Germinal center (tissue), 1 donor: ENCODE results near the gene ARHGEF6.

ENCODE experiments used
- DNase-seq: peaks from one replicate; pipeline ENCODE4 v3.0.0; 2012; ENCODE audit warnings: mixed read lengths, low spot score

Gene ARHGEF6

DNA sequence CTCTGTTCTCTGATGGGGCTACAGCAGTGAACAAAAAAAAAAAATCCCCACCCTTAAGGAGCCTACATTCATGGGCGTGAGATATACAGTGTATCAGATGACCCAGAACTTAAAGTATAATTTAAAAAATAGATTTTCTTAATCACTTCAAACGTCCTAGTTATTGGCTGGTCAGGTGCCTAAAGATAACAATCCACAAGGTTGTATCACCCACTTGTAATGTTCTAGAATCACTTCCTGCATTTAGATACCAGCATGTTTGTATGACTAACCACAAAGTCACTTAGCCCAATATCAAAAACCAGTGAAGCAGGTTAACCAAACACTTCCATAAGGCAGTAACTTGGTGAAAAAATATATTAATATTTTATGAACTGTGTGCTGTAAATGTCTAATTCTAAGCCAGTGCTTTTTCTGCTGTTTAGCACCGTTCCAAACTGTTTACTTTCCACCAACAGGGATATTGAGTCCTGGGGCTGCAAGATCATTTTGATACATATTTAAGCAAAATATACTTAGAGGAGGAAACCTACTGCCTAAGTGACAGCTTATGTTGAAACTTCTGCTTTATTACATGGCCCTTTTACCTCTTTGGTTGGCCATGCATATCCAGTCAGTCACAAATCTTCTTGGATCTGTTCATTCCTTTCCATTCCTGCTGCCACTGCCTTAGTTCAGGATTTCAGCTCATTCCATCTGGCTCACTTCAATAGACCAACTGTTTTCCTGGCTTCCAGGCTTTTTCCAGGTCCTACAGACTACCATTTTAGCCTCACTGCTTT, 89.5 kb downstream of the ARHGEF6 start:
- DNase-seq, result peak; percentile 22

DNA sequence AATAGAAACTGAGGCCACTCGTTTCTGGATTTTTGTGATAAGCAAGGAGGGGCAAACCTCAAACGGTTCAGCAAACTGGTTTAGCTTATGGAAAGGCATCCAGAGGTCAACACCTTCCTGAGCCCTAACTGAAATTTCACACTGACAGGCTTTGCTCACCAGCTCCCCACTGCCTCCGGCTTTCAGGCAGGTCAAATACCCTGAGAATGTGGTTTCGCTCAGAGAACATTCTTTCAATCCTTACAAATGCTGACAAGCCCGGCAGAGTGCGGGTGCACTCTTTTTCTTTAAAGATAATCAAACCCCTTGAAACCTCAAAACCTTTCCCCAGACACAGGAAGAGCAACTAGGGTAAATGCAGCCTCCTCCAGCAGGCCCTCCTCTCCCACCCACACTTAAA, 91.3 kb downstream of the ARHGEF6 start:
- no peak for DNase-seq

- no peak for DNase-seq
Observed at GRCh38 chrX:136687457-136687856, 93.3 kb downstream of the ARHGEF6 start.

- DNase-seq, result no peak
Observed at GRCh38 chrX:136684120-136684519, 96.6 kb downstream of the ARHGEF6 start.

DNA sequence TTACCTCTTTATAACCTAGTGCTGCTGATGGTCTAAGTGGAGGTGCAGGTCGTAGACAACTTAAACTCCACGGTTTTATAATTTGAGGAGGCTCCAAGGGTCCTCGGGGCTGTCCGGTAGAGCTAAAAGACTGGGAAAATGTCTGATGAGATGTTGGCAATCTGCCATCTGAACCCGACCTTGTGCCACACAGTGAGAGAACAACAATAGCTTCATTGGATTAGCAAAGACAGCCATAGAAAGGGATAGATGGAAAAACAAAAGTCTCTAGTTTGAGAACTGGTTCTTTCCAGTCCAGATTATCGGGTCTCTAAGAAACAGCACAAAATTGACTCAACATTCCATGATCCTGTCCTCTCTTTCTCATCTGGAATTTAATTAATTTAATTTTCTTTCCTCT, 101.2 kb downstream of the ARHGEF6 start:
- no peak for DNase-seq

GRCh38 chrX:136674270-136674985, 106.3 kb downstream of the ARHGEF6 start:
- DNase-seq, result no peak

- no peak for DNase-seq
Observed at GRCh38 chrX:136671006-136671610, 109.6 kb downstream of the ARHGEF6 start.

DNA sequence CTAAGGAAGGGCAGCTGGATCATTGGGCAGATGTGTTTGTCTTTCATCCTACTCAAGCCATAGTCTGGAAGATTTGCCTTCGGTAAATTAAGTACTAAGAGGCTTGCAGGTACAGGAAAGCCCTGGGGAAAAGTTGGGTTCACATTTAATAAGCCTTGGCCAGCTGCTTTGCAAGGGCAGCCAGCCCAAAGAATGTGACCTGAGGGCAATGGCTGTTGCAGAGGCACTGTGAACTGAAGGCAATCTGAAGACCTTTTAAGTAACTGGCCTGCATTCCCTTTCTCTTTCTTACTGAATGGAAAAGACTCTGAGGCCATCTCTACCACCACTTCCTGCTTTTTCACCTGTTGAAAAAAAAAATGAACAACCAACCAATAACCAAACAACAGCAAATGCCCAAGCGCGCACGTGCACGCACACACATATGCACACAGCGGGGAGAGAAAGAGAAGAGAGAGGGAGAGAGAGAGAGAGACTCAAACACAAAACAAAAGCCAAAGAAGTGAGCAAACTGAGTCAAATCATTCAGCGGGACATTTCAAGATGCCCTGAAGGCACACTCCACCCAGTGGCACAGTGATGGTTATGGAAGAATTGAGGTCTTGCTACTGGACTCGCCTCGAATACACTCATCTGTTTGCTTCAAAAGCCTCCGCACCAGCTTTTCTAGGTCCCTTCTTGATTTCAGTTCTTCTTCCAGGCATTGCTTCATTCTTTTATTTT, 113.1 kb downstream of the ARHGEF6 start:
- DNase-seq, result no peak

- peak; percentile 10 for DNase-seq
Observed at GRCh38 chrX:136666088-136666487, 114.6 kb downstream of the ARHGEF6 start.

- DNase-seq, result peak; percentile 7
Observed at GRCh38 chrX:136665258-136665900, 115.4 kb downstream of the ARHGEF6 start.

- DNase-seq, result no peak
Observed at GRCh38 chrX:136662976-136663375, 117.8 kb downstream of the ARHGEF6 start.

- no peak for DNase-seq
Observed at GRCh38 chrX:136662104-136662503, 118.6 kb downstream of the ARHGEF6 start.

DNA sequence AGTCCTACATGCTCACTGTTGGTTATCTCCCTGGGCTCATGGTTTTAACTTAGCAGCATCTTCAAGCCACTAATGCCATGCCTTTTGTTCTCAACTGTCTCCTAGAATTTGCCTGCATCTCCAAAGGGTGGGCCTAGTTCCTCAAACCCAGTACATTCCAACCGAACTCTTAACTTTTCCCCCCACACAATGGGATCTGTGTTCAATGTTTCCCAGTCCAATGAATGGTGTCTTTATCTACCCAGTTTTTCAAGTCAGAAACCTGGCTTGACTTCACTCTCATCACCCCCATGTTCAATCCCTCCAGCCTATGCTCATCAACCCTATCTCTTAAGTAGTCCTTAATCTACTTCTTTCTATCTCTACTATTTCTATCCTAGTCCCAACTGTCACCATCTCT, 119.8 kb downstream of the ARHGEF6 start:
- DNase-seq, result no peak

DNA sequence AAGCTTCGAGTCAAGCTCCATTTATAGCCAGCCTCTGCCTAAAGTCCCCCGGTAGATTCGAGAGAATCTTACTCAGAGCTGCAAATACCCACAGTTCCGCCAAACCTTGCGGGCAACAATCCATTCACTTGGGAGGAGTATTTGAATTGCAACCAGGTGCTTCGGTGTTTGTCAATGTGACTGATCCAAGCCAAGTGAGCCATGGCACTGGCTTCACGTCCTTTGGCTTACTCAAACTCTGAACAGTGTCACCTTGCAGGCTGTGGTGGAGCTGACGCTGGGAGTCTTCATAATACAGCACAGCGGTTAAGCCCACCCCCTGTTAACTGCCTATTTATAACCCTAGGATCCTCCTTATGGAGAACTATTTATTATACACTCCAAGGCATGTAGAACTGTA, 121.6 kb downstream of the ARHGEF6 start:
- no peak for DNase-seq

DNA sequence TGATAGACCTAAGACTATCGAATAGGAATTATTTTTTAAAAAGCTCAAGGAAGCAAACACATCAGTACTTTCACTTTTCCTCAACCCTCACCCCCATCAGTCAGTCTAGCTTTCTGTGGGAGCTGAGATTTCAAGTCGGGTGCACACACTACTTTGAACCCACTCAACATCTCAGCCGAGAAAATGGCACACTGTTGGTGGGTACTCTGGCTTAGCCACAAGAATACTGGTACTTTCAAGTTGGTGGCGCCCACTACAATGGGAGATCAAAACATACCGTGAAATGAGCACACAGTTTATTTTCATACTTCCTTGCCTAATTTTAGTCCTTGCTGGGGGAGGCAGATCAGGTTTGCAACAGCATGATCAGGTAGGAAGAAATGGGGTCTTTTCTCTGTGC, 122.6 kb downstream of the ARHGEF6 start:
- DNase-seq, result no peak

DNA sequence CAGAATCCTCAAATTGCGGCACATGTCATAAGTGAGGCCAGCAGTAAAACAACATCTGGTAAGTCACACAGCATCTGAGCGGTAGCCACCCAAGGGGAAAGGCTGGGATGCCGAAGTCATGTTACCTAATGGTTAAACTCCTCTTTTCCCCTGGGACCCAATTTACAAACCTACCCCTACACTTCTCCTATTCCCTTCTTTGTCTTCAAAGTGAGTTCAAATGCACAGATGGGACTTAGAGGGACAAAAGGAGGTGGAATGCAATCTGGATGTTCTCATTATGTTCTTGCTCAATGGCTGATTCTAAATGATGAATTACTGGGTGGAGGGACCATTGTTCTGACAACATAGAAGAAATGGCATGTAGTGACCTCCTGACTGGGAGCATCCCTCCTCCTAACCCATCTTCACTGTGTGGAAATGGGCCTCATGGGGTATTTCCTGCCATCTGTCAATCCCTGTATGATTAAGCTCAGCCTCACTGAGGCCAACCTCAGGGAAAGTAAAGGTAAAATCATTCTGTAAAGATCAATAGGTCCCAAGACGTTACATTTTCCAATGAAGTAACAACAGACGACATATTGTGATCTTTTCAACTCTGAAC, 124.3 kb downstream of the ARHGEF6 start:
- no peak for DNase-seq

DNA sequence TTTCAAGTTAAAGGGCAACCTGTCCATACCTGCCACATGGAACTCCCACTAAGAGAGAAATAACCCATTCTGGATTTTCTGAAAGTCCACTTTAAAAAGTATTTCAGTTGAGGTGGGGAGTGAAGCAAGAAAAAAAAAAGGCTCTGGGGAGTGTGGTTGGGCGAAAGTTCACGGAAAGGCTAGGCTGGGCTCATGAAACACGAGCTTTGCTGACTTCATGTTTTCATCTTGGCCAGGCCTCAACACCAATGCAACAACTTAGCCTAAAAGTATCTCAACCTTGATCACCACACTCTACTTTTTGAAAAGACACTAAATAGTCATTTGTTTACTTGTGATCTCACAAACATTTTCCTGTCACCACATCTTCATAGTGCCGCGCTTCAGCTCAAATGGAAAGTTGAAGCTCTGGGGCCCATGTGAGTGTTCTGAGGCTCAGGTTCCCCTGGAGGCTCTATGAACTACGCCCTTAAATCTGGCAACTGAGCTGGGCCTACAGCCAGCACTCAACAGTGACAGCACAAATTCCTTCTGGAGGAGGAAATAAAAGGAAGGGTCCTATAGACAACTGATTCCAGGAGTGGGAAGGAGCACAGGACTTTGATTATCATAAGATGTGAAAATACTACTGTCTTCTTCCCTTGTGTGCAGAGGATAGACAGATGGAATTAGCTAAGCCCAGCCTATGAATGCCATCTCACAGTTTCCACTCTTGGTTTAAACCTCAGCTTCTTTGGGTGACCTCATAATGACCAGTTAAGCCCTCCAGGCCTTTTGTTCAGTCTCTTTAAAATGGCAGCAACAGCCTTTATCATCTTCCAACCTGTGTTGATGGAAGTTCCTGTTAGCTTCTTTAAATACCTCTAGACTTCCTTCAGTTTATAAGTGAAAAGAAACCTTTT, 127.7 kb downstream of the ARHGEF6 start:
- no peak for DNase-seq

- no peak for DNase-seq
Observed at GRCh38 chrX:136650811-136651210, 129.9 kb downstream of the ARHGEF6 start.

GRCh38 chrX:136647677-136648360, 132.9 kb downstream of the ARHGEF6 start, which contains the start of gene CD40LG:
Gene CD40LG, plus strand, starts transcription at chrX:136648158. Its CDS starts 91 bp downstream, at chrX:136648249.
- DNase-seq, result no peak
